Activated T-cell treated with anti-CD3 and anti-CD28 coated beads, Interleukin-2, amount 50 U/mL, for 1 hour (primary cell): Measurements from ENCODE around the gene ERCC2.
"Not testable (repeated sequence)": the region's sequence is repeated elsewhere in the genome, so short reads cannot be mapped to it uniquely, and the experiment has no call there.

Experiments
- DNase-seq: peaks from one replicate; pipeline ENCODE4 v3.0.0-alpha.2; 2020

The ERCC2 gene

DNA sequence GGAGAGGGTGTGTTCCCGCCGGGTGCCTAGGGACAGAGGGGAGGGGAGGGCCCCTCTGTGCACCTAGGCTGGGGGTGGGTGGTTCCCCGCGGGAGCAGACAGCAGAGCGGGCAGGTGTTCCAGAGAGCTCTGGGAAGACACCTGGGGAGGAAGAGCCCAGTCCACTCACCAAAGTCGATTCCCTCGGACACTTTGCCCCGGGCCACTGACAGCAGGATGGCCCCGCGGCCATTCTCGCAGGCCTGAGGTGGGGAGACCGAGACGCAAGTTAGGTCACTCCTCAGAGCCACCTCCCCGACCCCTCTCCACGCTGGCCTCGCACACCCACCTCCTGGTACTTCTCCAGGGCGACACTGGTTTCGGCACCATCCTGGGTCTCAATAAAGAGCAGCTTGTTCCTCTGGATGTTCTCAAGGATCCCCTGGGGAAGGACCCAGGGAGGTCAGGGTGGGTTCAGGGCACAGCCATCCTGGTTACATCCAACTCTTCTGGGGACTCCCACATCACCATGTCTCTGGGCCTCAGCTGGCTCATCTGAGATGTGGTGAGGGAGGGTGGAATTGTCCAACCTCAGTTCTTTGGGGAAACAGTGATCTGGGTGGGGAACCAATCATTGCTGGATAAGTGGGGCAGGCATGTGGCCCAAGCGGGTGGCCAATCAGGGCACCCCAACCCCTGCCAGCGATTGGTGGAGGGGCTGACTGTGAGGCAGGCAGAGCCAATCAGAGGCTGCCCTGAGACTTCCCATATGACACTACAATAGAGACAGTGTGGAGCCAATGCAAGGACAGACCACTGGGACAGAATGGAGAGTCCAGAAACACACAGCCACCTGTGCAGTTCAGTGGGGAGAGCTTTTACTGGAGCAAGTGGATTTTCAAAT is 17.2 kb downstream of the ERCC2 start:
- no peak for DNase-seq

DNA sequence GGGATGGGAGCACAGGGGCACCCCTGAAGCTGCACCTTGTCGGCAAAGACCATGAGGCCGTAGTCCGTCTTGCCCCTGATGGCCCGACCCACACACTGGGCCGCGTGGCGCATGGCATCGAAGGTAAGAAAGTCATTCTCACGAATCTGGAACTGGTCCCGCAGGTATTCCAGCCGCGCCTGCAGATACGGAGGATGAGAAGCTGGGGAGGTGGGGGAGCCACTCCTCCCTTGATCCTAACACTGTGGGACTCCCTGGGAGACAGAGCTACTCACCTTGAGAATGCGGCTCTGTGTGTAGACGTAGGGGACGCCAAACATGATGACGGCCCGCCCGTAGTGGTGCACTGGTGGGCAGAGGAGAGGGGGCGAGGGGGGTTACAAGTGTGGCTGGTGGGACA is 17.9 kb downstream of the ERCC2 start:
- no peak for DNase-seq

DNA sequence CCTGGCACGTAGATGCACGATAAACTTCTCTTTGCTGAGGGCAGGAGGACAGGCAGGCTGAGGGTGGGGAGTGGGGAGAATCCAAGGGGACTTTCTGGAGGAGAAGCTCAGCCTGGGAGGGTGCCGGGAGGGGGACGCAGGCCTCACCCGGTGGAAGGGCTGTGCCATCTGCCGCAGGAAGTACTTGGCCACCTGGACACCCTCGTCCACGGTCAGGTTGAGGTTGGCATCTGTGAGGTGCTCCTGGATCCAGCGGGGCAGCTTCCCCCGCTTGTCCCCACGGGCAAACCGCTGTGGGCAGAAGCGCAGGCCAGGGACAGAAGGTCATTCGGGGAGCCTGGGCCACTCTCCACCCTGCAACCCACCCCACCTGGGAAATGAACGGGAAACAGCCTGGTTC is 18.3 kb downstream of the ERCC2 start:
- no peak for DNase-seq

DNA sequence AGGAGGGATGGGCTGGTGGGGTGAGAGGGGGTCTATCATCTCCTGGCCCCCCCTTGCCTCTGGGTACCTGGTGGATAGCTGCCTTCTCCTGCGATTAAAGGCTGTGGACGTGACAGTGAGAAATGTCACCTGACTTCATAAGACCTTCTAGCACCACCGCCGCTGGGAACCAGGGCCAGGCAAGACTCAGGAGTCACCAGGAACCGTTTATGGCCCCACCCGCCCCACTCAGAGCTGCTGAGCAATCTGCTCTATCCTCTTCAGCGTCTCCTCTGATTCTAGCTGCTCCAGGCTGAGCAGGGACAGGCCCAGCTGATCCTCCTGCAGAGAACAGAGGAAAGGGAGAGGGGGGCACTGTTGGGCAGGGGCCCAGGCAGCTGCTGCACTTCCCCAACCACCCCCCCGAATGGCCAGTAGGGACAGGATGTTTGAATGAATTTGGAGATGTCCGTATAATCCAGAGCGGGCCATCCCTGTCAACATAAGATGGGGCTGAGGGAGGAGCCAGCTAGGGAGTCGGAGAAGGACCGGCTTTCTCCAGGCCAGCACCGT is 18.9 kb downstream of the ERCC2 start:
- DNase-seq, result no peak

DNA sequence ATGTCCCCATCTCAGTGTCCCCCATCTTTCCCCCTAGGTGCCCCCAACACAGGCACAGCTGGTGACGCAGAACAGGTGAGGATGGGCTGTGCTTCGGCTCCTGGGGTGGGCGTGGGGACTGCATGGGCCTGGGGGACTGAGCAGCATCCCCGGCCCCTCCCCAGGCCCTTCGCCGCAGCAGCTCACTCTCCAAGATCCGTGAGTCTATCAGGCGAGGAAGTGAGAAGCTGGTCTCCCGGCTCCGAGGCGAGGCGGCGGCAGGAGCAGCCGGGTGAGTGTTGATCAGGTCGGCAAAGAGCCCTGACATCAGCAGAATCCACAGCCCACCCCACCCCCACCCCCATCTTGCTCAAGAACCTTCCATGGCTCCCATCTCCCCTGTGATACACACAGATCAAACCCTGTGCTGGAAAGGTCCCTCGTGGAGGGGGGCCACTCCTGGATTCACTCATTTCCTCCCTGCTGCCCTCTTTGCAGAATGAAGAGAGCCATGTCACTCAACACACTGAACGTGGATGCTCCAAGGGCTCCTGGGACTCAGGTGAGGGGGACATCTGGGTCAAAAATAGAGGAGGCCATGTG is 19.8 kb downstream of the ERCC2 start:
- DNase-seq, result no peak

- DNase-seq, result no peak
Observed at GRCh38 chr19:45349430-45349941, 20.9 kb downstream of the ERCC2 start.

DNA sequence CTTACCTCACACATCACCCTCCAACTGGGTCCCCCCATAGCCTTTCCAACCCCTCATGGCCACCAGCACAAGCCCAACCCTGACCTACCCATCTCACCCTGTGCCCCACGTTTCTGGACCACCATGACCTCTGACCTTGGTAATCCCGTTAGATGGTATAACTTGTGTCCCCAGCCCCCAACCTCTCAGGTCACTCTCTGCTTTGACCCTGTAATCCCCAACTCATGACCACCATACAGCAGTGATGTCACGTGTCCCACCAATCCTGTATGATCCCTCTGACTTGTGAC is 21.3 kb downstream of the ERCC2 start:
- DNase-seq, result no peak

DNA sequence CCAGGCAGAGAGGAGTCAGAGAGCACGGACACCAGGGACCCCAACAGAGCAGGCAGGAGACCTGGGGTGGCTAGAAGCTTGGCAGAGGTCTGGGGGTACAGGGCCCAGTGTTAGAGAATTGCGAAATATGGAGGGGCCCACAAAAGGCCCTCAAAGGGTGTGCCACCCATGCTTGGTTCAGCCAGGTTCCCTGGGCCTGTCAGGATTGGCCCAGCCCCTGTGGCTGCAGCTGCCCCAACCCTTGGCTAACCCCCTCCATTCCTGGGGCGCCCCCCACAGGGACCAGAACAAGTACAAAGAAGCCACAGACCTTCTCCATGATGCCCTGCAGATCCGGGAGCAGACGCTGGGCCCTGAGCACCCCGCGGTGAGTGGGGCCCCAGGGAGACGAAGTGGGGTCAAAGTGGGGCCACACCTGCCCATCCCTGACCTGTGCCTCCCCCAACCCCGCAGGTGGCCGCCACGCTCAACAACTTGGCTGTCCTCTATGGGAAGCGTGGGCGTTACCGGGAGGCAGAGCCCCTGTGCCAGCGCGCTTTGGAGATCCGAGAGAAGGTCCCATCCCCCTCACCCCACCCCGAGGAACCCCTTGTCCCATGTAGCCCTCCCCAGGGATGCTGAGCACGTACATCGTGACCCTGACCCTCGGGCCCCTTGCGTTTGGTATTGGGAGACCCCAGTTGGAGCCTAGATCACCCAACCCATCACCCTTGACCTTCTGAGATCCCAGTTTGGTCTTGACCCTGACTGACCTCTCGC is 21.8 kb downstream of the ERCC2 start:
- DNase-seq, result no peak

GRCh38 chr19:45347570-45348366 is 22.6 kb downstream of the ERCC2 start:
- no peak for DNase-seq

DNA sequence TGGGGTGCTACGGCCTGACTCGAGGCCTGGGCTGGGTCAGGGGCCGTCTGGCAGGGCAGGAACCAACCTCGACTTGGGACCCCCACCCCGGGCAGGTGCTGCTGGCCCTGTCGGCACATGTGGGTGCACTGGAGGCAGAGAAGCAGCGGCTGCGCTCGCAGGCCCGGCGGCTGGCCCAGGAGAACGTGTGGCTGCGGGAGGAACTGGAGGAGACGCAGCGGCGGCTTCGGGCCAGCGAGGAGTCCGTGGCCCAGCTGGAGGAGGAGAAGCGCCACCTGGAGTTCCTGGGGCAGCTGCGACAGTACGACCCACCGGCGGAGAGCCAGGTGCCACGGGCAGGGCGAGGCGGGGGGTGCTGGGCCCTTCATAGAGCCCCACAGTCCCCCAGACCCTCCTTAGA is 23.9 kb downstream of the ERCC2 start:
- DNase-seq, result no peak

DNA sequence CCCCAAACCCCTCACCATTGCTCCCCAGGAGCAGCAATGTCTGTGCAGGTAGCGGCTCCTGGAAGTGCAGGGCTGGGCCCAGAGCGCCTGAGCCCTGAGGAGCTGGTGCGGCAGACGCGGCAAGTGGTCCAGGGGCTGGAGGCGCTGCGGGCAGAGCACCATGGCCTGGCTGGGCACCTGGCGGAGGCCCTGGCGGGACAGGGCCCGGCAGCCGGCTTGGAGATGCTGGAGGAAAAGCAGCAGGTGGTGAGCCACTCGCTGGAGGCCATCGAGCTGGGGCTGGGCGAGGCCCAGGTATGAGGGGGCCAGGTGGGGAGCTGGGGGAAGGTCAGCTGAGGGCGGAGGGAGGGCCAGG is 24.9 kb downstream of the ERCC2 start:
- no peak for DNase-seq

DNA sequence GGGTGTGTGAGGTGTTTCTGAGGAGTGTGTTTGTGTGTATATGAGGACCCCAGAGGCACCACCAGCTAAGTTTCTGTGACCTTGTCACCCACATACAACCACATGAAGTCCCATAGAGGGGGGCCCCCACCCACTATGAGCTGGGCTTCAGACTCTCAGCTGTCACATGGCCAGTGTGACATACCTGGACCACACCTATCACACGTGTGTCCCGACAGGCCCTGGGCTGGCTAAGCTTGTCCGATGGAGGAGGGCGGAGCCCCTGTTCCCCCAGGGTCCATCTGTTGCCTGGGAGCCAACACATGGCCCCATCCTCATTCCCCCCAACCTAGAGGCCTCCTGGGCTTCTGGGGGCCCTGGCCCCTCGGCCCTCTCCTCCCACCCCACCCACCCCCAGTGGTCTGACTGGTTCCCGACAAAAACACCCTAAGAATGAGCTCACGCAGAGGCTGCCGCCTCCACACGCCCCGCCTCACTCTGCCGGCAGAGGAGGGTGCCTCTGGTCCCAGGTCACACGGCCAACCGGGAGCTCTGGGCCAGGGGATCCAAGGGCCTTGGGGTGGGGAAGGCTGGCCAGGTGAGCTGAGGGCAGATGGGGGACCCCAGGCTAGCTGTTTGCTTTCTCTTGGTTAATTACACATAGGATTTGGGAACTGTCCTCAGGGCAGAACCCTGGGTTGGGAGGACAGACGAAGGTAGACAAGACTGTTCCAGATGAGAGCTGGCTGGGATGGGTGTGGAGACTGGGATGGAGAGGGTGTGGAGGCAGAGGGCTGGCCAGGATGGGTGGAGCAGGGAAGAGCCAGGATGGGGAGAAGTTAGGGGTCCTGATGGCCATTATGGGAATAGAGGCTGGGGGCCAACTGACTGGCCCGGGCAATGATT is 25.5 kb downstream of the ERCC2 start:
- no peak for DNase-seq

DNA sequence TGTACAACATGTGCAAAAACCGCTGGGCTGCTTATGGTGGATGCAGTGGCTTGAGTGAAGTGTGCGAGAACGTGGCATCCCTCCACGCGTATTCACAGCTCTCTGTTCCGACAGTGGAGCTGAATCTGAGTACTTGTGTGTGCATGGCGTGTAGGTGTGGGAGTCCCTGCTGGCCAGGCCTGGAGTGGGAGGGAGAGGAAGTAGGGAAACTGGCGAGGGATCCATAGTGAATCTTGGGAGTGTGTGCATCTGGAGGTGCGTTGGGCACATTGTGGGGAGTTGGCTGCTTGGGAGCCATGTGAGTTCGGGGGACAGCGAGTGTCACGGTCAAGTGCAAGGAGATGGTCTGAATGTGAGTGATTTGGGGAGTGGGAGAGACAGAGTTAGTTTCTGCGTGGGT is 27.5 kb downstream of the ERCC2 start:
- no peak for DNase-seq

- DNase-seq, result no peak
Observed at GRCh38 chr19:45340899-45341453, 29.4 kb downstream of the ERCC2 start.

DNA sequence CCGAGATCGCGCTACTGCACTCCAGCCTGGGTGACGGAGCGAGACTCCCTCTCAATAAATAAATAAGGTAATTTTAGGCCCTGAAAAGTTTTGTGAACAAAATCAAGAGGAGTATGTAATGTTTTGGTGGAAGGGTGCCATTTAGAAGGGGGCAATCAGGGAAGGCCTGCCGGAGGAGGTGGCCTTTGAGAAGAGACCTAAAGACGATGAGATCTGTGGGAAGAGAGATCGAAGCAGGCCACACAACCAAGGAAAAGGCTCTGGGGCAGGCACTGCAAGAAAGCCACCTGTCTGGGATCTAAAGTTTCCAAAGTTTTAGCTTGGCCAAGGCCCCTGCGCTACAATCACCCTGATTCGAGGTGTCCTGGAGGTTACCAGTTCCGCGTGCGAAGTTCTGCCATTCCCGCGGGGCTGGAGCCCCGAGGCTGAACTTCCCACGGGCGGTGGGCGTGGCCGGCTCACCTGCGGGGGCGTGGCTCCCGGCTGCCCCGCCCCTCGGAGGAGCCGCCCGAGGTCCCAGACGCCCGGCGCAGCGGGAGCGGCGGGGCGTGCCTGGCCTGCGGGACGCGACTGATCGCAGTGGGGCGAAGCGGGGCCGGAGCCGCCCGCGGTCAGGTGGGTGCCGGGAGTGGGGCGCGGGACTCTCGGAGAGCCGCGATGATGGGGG is 30.0 kb downstream of the ERCC2 start, which contains the start of gene KLC3:
Gene KLC3 (plus strand): TSS at position 519 of the 667 bp plus-strand sequence. CDS start 4,792 bp downstream, outside the sequence.
- peak; percentile 59 for DNase-seq

GRCh38 chr19:45339629-45340028 is 30.7 kb downstream of the ERCC2 start:
- DNase-seq, result no peak

DNA sequence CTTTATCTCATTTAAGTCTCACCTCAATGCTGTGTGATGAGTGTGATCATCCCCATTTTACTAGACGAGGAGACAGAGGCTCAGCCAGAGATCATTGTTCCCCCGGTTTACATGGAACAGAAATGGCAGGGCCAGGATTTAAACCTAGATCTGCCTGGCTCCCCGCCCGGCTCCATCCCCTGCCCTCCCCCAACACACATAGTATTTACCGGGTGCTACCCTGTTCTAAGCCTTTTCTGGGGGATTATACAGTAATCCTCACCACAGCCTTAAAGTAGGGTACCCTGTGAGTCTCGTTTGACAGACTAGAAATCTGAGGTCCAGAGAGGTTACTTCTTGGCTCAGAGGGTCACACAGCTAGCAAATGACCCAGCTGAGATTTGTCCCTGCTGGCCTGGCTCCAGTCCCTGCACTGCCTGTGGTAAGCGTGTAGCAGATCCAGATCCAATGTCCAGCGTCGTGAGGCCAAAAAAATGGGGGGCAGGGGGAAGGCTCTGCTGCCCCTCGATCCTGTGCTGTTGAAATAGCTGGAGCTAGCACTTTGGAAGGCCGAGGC is 33.6 kb downstream of the ERCC2 start:
- no peak for DNase-seq

DNA sequence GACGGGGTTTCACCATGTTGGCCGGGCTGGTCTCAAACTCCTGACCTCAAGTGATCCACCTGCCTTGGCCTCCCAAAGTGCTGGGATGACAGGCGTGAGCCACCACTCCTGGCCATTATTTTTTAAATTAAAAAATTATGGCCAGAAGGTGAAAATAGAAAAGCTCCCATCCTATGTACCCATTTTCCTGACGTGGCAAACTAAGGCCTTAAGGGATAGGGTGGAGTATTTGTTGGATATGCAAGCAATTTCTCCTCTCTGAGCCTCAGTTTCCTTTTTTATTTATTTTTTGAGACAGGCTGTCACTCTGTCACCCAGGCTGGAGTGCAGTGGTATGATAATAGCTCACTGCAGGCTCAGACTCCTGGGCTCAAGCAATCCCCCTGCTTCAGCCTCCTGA is 35.5 kb downstream of the ERCC2 start:
- DNase-seq, result not testable (repeated sequence)

DNA sequence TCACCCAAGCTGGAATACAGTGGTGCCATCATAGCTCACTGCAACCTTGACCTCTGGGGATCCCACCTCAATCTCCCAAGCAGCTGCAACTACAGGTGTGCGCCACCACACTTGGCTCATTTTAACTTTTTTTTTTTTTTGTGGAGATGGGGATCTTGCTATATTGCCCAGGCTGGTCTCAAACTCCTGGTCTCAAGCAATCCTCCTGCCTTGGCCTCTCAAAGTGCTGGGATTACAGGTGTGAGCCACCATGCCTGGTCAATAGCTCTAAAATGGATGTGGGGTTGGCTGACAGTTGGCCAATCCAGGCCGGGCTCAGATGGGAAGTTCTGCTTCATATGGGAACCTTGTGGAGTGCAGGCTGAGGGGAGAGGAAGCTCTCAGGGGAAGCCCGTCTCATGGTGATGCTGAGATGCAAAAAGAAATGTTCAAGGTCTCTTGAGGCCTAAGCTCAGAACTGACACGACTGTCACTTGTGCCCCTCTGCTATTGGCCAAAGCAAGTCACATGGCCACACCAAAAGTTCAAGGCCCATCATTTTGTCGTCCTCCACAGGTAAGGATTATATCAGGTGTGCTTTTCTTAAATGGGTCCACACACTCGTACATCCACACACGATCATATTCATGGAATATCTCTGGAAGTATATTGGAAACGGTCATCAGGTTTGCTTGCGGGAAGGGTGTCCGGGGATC is 36.6 kb downstream of the ERCC2 start:
- no peak for DNase-seq

GRCh38 chr19:45331411-45331810 is 39.0 kb downstream of the ERCC2 start:
- no peak for DNase-seq
